Endothelial cell of umbilical vein (primary cell): ENCODE data around the gene NANOGP8. TPM values are rescaled to one million over a fixed set of nuclear protein-coding genes. Genes with fewer than 3 reads are reported as not detected.

Experiments used
- BruUV-seq: library from RNA; stranded (reverse); fragments of 400-500 nt; replicated peaks from 2 replicates; lab custom pipeline; 2021; lab: Mats Ljungman, UMichigan
- CTCF ChIA-PET: fragments of 300-600, 350-600 bp; sonication (Branson Sonifier 250); formaldehyde crosslinking; loops from one replicate; lab custom pipeline; 2021; ENCODE audit warnings: antibody characterized with exemption, inconsistent platforms; lab: Charles Lee
- POLR2A ChIA-PET: fragments of 300-600, 350-600 bp; sonication (Branson Sonifier 250); formaldehyde crosslinking; loops from one replicate; lab custom pipeline; 2021; ENCODE audit warnings: antibody characterized with exemption, inconsistent platforms; lab: Charles Lee
- DNase-seq: peaks from one replicate; pipeline ENCODE4 v3.0.0-alpha.2; 2011; ENCODE audit warnings: low read depth, low spot score
- FAIRE-seq: peaks from 2 replicates; lab custom pipeline; 2011; peaks lifted over from hg19 to GRCh38; lab: Jason Lieb, UNC
- H2AFZ ChIP-seq: 2 replicates; pipeline ENCODE4 v1.6.0; 2012; ENCODE audit warnings: low read depth, low read length, control low read depth, inconsistent platforms
- H3K27ac ChIP-seq: 2 replicates; pipeline ENCODE4 v1.5.1; 2011; ENCODE audit warnings: low read depth, mild to moderate bottlenecking, control low read depth, low read length, moderate library complexity; ENCODE audit not compliant: insufficient read depth
- H3K27me3 ChIP-seq, 2 experiments: 2 replicates each; pipeline versions ENCODE4 v1.6.0 to v1.6.1; 2011; ENCODE audit warnings: low read length in 2 of 2, mixed read lengths in 1 of 2; ENCODE audit not compliant: control insufficient read depth in 2 of 2, insufficient read depth in 2 of 2
- H3K36me3 ChIP-seq, 2 experiments: 2 replicates in 1 of 2; 3 replicates in 1 of 2; pipeline ENCODE4 v1.5.1; 2011; ENCODE audit warnings: low read length in 2 of 2, mild to moderate bottlenecking in 1 of 2, moderate library complexity in 1 of 2; ENCODE audit not compliant: control insufficient read depth in 2 of 2, insufficient read depth in 2 of 2; ENCODE audit errors: extremely low read depth in 1 of 2
- H3K4me1 ChIP-seq: 3 replicates; pipeline ENCODE4 v1.5.1; 2011; ENCODE audit warnings: mild to moderate bottlenecking, low read length; ENCODE audit not compliant: control insufficient read depth, insufficient read depth; ENCODE audit errors: extremely low read depth
- H3K4me2 ChIP-seq: 2 replicates; pipeline ENCODE4 v1.6.1; 2011; ENCODE audit warnings: low read length, control low read depth, mixed read lengths; ENCODE audit not compliant: insufficient read depth
- H3K4me3 ChIP-seq, 3 experiments: fragments of 200-600 bp in 1 of 3; sonication (generic), shearing (Covaris generic) in 1 of 3; replicated peaks in 1 of 3; 2 replicates each; pipeline ENCODE4 v1.5.1; 2011 to 2016; ENCODE audit warnings: control low read depth in 3 of 3, low read length in 3 of 3, mild to moderate bottlenecking in 2 of 3, inconsistent platforms in 1 of 3, low read depth in 1 of 3, moderate library complexity in 1 of 3; ENCODE audit not compliant: insufficient read depth in 1 of 3
- H3K79me2 ChIP-seq: 2 replicates; pipeline ENCODE4 v1.6.0; 2012; ENCODE audit warnings: low read length, inconsistent platforms; ENCODE audit not compliant: control insufficient read depth, insufficient read depth
- H3K9ac ChIP-seq: replicated peaks from 2 replicates; pipeline ENCODE3; 2011; ENCODE audit warnings: low read length, control low read depth; ENCODE audit not compliant: insufficient read depth; ENCODE audit errors: extremely low read depth
- H3K9me1 ChIP-seq: replicated peaks from 3 replicates; pipeline ENCODE4 v1.6.0; 2011; ENCODE audit warnings: mild to moderate bottlenecking, low read length; ENCODE audit not compliant: control insufficient read depth, insufficient read depth; ENCODE audit errors: extremely low read depth
- H3K9me3 ChIP-seq: replicated peaks from 2 replicates; pipeline ENCODE4 v1.5.1; 2012; ENCODE audit warnings: low read length, inconsistent platforms; ENCODE audit not compliant: control insufficient read depth, insufficient read depth
- H4K20me1 ChIP-seq: replicated peaks from 2 replicates; pipeline ENCODE3; 2011; ENCODE audit warnings: mild to moderate bottlenecking, low read length; ENCODE audit not compliant: control insufficient read depth, insufficient read depth; ENCODE audit errors: extremely low read depth
- CTCF ChIP-seq, 2 donors: IDR thresholded peaks; 1 replicate in 1 of 2; 2 replicates in 1 of 2; pipeline ENCODE4 v1.5.1; 2011; ENCODE audit warnings: low read length in 2 of 2, mild to moderate bottlenecking in 2 of 2, moderate library complexity in 2 of 2, control low read depth in 1 of 2, inconsistent platforms in 1 of 2, low read depth in 1 of 2; ENCODE audit not compliant: insufficient read depth in 1 of 2; ENCODE audit errors: extremely low read depth in 1 of 2
- EZH2 ChIP-seq: IDR thresholded peaks from 2 replicates; pipeline ENCODE4 v1.6.1; 2012; ENCODE audit warnings: borderline replicate concordance, low read depth, mild to moderate bottlenecking, moderate library complexity, low read length, inconsistent platforms; ENCODE audit not compliant: severe bottlenecking
- FOS ChIP-seq: IDR thresholded peaks from 2 replicates; pipeline ENCODE4 v1.6.1; 2011; ENCODE audit warnings: mild to moderate bottlenecking, low read length, moderate library complexity, borderline replicate concordance; ENCODE audit not compliant: insufficient read depth
- GATA2 ChIP-seq: IDR thresholded peaks from 2 replicates; pipeline ENCODE4 v1.7.0; 2011; ENCODE audit warnings: low read depth, mild to moderate bottlenecking, moderate library complexity, mixed read lengths, low read length; ENCODE audit not compliant: insufficient read length, insufficient read depth
- JUN ChIP-seq: IDR thresholded peaks from 2 replicates; pipeline ENCODE4 v1.6.1; 2011; ENCODE audit warnings: borderline replicate concordance, low read depth; ENCODE audit not compliant: insufficient read length, insufficient read depth
- MAX ChIP-seq: IDR thresholded peaks from 2 replicates; pipeline ENCODE4 v1.6.1; 2011; ENCODE audit not compliant: insufficient read depth, insufficient read length
- MYC ChIP-seq: IDR thresholded peaks from one replicate; pipeline ENCODE4 v1.6.1; 2011; ENCODE audit warnings: mild to moderate bottlenecking, low read depth, low read length
- POLR2A ChIP-seq: IDR thresholded peaks from 2 replicates; pipeline ENCODE4 v1.6.1; 2012; ENCODE audit warnings: low read depth, mild to moderate bottlenecking, control low read depth, low read length
- POLR2AphosphoS5 ChIP-seq: IDR thresholded peaks from 2 replicates; pipeline ENCODE4 v1.6.1; 2012; ENCODE audit warnings: low read depth, mild to moderate bottlenecking, control low read depth, low read length, moderate library complexity; ENCODE audit not compliant: insufficient read depth
- dilution Hi-C: fragments of 300-500 bp; cut with MboI; formaldehyde crosslinking; loops from one replicate; pipeline ENCODE4 v1.15.0; 2019; ENCODE audit warnings: low sequenced_read_pairs; ENCODE audit not compliant: extremely low pct_ligation_motif_present
- intact Hi-C: fragments of 100-400 bp; cut with micrococcal nuclease; formaldehyde crosslinking; loops from one replicate; pipeline ENCODE4 v1.10.0; 2022
- polyA plus RNA-seq, 4 experiments: library from polyadenylated mRNA; depleted of rRNA in 3 of 4; stranded (reverse) in 3 of 4; unstranded in 1 of 4; fragments of >200 nt; gene quantifications; 2 replicates each; pipeline versions ENCODE4 v1.2.1 to v1.2.3, GENCODE V29; 2011 to 2012; ENCODE audit warnings: missing spikeins in 1 of 4
- total RNA-seq: library from RNA; stranded (reverse); gene quantifications from 2 replicates; pipeline ENCODE4 v1.2.3, GENCODE V29; 2021

Gene NANOGP8
- total and polyA plus RNA-seq, 2 donors (not counting 3 experiments of a cell fraction or from before 2014, with no cell fraction given): not detected

DNA sequence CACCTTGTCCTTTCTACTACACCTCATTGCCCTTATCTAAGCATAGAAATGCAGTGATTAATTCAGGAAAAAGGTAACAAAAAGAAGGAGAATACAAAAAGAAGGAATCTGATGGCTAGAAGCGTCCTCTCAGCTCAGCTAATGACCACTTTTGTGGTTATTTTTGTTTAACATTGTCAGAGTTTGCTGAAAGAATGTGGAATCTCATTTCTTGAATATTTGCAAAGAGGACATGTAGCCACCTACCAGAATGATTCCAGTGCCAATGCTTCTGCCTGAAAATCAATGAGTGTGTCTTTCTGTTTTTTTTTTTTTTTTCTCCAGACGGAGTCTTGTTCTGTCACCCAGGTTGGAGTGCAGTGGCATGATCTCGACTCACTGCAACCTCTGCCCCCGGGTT lies 24.5 kb downstream of the NANOGP8 start:
- no peaks in the 10 kb centered on the region for H3K9me3 ChIP-seq
- H3K36me3 ChIP-seq: no peaks in the 10 kb centered on the region
- H4K20me1 ChIP-seq: no peaks in the 10 kb centered on the region
- no peaks in the 10 kb centered on the region for H3K4me1 ChIP-seq
- no peak overlapping the region for H3K9ac ChIP-seq
- ChIA-PET POLR2A (no interaction called here), CTCF (no interaction called here)
- H2AFZ ChIP-seq: no peak overlapping the region
- no peak for TF ChIP-seq GATA2
- no peak for TF ChIP-seq MYC
- no peak for TF ChIP-seq MAX
- TF ChIP-seq FOS: no peak
- no peak for TF ChIP-seq POLR2A
- no peak for TF ChIP-seq POLR2AphosphoS5
- no peak for TF ChIP-seq CTCF (IDR thresholded peaks at IDR 0.05; ENCODE audit: extremely low read depth in 1 of 2, insufficient read depth in 1 of 2, low read depth in 1 of 2, low read length in 2 of 2)
- no peak for TF ChIP-seq JUN
- TF ChIP-seq EZH2: no peak
- FAIRE-seq (no peak), DNase-seq (no peak)
- no peaks in the 10 kb centered on the region for H3K27me3 ChIP-seq
- H3K4me2 ChIP-seq: no peak overlapping the region
- H3K27ac ChIP-seq: no peak overlapping the region
- BruUV-seq: no TSS peak
- no peaks in the 10 kb centered on the region for H3K79me2 ChIP-seq
- intact Hi-C loops: no loop called here
- dilution Hi-C loops: no loop called here
- H3K9me1 ChIP-seq: no peaks in the 10 kb centered on the region
- no peak overlapping the region for H3K4me3 ChIP-seq
